B cell (primary cell): ENCODE results near the gene DROSHA.

Source experiments
- EZH2 ChIP-seq: IDR thresholded peaks from 2 replicates; pipeline ENCODE4 v1.6.1; 2012; ENCODE audit warnings: borderline replicate concordance, low read depth, mild to moderate bottlenecking, moderate library complexity, low read length; ENCODE audit not compliant: insufficient read depth, poor library complexity, severe bottlenecking
- TF ChIP-seq, protein P1 (sequence below): fragments of 200-600 bp; IDR thresholded peaks from one replicate; pipeline ENCODE4 v1.8.0; 2022; ENCODE audit warnings: antibody characterized with exemption, mild to moderate bottlenecking

DNA sequence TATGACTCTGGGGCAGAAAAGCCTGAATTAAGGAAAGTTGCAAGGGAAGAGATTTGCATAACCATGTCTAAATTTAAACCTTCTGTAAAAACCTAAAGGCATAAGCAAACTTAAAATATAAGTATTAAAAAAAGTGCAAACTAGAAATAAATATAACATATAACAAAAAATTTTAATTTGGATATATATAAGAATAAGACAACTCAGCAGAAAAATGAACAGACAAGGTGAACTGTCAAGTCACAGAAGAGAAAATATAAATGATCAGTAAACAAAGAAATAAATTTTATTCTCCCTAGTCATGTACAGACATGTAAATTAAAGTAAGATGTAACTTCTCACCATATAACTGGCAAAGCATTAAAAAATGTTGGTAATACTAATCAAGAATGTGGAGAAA, 37.2 kb upstream of the DROSHA start:
- TF ChIP-seq, protein P1, sequence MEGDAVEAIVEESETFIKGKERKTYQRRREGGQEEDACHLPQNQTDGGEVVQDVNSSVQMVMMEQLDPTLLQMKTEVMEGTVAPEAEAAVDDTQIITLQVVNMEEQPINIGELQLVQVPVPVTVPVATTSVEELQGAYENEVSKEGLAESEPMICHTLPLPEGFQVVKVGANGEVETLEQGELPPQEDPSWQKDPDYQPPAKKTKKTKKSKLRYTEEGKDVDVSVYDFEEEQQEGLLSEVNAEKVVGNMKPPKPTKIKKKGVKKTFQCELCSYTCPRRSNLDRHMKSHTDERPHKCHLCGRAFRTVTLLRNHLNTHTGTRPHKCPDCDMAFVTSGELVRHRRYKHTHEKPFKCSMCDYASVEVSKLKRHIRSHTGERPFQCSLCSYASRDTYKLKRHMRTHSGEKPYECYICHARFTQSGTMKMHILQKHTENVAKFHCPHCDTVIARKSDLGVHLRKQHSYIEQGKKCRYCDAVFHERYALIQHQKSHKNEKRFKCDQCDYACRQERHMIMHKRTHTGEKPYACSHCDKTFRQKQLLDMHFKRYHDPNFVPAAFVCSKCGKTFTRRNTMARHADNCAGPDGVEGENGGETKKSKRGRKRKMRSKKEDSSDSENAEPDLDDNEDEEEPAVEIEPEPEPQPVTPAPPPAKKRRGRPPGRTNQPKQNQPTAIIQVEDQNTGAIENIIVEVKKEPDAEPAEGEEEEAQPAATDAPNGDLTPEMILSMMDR, result no peak
- no peak for TF ChIP-seq EZH2
